ENCODE measurements around the gene PPP1R15A.

GRCh38 chr19:48835734-48836088 is 36.5 kb upstream of the PPP1R15A start:
- peak; percentile 84 to 98 (median 93) for TF ChIP-seq CTCF (IDR thresholded peaks at IDR 0.05; ENCODE audit: control extremely low read depth in 1 of 3, insufficient read depth in 1 of 3, low read depth in 1 of 3, low read length in 3 of 3)
- TF ChIP-seq TAF7 (optimal IDR thresholded peaks at IDR 0.05; ENCODE audit: borderline replicate concordance, low read depth, low read length): no peak
- TF ChIP-seq POLR2AphosphoS5 (IDR thresholded peaks at IDR 0.05; ENCODE audit: low read depth, low read length): no peak

Measured in H1 (cell line).